ENCODE data around the gene PTPRN2. TPM values are rescaled to one million over a fixed set of nuclear protein-coding genes. Genes with fewer than 3 reads are reported as not detected.

PTPRN2 gene
- total and polyA plus RNA-seq, 9 of the 15 experiments (the other 6 are each of a cell fraction or from before 2014, with no cell fraction given): not detected

- TF ChIP-seq TFE3 (CRISPR knock-in tag; IDR thresholded peaks at IDR 0.05) (no peak), HCFC1 (IDR thresholded peaks at IDR 0.05; ENCODE audit: low read depth, low read length) (no peak), L3MBTL2 (IDR thresholded peaks at IDR 0.05) (no peak), ZBTB17 (CRISPR knock-in tag; IDR thresholded peaks at IDR 0.05) (no peak), KLF16 (IDR thresholded peaks at IDR 0.05) (no peak), NR2C1 (IDR thresholded peaks at IDR 0.05) (no peak), NR2C1 (tag; IDR thresholded peaks at IDR 0.05) (no peak)
- TF ChIP-seq, protein P1, sequence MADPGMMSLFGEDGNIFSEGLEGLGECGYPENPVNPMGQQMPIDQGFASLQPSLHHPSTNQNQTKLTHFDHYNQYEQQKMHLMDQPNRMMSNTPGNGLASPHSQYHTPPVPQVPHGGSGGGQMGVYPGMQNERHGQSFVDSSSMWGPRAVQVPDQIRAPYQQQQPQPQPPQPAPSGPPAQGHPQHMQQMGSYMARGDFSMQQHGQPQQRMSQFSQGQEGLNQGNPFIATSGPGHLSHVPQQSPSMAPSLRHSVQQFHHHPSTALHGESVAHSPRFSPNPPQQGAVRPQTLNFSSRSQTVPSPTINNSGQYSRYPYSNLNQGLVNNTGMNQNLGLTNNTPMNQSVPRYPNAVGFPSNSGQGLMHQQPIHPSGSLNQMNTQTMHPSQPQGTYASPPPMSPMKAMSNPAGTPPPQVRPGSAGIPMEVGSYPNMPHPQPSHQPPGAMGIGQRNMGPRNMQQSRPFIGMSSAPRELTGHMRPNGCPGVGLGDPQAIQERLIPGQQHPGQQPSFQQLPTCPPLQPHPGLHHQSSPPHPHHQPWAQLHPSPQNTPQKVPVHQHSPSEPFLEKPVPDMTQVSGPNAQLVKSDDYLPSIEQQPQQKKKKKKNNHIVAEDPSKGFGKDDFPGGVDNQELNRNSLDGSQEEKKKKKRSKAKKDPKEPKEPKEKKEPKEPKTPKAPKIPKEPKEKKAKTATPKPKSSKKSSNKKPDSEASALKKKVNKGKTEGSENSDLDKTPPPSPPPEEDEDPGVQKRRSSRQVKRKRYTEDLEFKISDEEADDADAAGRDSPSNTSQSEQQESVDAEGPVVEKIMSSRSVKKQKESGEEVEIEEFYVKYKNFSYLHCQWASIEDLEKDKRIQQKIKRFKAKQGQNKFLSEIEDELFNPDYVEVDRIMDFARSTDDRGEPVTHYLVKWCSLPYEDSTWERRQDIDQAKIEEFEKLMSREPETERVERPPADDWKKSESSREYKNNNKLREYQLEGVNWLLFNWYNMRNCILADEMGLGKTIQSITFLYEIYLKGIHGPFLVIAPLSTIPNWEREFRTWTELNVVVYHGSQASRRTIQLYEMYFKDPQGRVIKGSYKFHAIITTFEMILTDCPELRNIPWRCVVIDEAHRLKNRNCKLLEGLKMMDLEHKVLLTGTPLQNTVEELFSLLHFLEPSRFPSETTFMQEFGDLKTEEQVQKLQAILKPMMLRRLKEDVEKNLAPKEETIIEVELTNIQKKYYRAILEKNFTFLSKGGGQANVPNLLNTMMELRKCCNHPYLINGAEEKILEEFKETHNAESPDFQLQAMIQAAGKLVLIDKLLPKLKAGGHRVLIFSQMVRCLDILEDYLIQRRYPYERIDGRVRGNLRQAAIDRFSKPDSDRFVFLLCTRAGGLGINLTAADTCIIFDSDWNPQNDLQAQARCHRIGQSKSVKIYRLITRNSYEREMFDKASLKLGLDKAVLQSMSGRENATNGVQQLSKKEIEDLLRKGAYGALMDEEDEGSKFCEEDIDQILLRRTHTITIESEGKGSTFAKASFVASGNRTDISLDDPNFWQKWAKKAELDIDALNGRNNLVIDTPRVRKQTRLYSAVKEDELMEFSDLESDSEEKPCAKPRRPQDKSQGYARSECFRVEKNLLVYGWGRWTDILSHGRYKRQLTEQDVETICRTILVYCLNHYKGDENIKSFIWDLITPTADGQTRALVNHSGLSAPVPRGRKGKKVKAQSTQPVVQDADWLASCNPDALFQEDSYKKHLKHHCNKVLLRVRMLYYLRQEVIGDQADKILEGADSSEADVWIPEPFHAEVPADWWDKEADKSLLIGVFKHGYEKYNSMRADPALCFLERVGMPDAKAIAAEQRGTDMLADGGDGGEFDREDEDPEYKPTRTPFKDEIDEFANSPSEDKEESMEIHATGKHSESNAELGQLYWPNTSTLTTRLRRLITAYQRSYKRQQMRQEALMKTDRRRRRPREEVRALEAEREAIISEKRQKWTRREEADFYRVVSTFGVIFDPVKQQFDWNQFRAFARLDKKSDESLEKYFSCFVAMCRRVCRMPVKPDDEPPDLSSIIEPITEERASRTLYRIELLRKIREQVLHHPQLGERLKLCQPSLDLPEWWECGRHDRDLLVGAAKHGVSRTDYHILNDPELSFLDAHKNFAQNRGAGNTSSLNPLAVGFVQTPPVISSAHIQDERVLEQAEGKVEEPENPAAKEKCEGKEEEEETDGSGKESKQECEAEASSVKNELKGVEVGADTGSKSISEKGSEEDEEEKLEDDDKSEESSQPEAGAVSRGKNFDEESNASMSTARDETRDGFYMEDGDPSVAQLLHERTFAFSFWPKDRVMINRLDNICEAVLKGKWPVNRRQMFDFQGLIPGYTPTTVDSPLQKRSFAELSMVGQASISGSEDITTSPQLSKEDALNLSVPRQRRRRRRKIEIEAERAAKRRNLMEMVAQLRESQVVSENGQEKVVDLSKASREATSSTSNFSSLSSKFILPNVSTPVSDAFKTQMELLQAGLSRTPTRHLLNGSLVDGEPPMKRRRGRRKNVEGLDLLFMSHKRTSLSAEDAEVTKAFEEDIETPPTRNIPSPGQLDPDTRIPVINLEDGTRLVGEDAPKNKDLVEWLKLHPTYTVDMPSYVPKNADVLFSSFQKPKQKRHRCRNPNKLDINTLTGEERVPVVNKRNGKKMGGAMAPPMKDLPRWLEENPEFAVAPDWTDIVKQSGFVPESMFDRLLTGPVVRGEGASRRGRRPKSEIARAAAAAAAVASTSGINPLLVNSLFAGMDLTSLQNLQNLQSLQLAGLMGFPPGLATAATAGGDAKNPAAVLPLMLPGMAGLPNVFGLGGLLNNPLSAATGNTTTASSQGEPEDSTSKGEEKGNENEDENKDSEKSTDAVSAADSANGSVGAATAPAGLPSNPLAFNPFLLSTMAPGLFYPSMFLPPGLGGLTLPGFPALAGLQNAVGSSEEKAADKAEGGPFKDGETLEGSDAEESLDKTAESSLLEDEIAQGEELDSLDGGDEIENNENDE (IDR thresholded peaks at IDR 0.05; ENCODE audit: low read depth, low read length): no peak
These were observed 961.5 kb downstream of the PTPRN2 start (continued) for GRCh38 chr7:157625973-157626742.
